Measurements from ENCODE around the gene MT1F.
"Not testable (repeated sequence)": the region's sequence is repeated elsewhere in the genome, so short reads cannot be mapped to it uniquely, and the experiment has no call there.

The MT1F gene

GRCh38 chr16:56667581-56668571 is 10.1 kb downstream of the MT1F start, which contains the start of gene MT1G:
MT1G (minus strand) TSS chr16:56668065; CDS start chr16:56667993, 72 bp downstream.
- peak; percentile 44 for DNase-seq (ENCODE audit: low spot score)
- Mint-ChIP-seq H3K36me3 (ENCODE audit: low read depth) (peaks cover 3% of the 10 kb centered on the region), H3K27ac (no peak within 1 kb of the TSS), H3K4me1 (ENCODE audit: low read depth) (peaks cover 40% of the 10 kb centered on the region), H3K9me3 (no peaks in the 10 kb centered on the region), H3K27me3 (ENCODE audit: low read depth) (peaks cover 49% of the 10 kb centered on the region), H3K4me3 (peak within 1 kb of the TSS; percentile 70)

GRCh38 chr16:56669005-56669839 is 11.5 kb downstream of the MT1F start, which contains the start of gene MT1H:
MT1H (plus strand) TSS chr16:56669814; CDS start chr16:56669885, 71 bp downstream.
- peak within 1 kb of the TSS; percentile 64 for H3K4me3 Mint-ChIP-seq

DNA sequence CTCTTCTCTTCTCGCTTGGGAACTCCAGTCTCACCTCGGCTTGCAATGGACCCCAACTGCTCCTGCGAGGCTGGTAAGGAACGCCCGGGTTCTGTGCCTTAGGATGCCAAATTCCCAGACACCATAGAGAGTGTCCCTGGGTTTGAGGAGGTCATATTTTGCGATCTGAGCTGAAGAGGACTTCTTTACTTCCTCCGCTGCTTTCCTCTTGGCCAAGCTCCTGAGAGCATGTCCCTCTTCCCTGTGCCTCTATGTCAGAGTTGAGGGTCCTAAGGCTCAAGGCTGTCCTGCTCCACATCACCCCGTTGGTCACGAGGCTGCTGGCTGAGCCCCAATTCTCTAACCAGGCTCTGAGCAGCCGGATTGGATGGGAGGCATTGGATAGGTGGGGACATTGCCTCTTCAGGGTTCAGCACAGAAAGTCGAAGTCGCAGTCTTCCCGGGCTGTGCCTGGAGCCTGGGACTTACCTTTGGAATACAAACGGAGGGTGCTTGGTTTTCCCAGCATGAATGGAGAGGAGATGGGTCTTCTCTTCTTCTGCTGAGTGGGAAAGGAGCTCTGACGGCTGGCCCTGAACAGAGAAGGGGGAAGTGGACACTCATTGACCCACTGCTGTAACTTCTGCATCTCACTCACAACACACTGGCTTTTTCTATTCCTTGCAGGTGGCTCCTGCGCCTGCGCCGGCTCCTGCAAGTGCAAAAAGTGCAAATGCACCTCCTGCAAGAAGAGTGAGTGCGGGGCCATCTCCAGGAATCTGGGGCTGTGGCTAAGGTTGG is 12.3 kb downstream of the MT1F start:
- H3K9me3 Mint-ChIP-seq: no peaks in the 10 kb centered on the region
- H3K4me1 Mint-ChIP-seq (ENCODE audit: low read depth): peaks cover 34% of the 10 kb centered on the region
- no peak overlapping the region for H3K27ac Mint-ChIP-seq
- H3K27me3 Mint-ChIP-seq (ENCODE audit: low read depth): peaks cover 47% of the 10 kb centered on the region
- no peak for DNase-seq (ENCODE audit: low spot score)
- H3K4me3 Mint-ChIP-seq: peak overlapping the region; percentile 46
- peaks cover 3% of the 10 kb centered on the region for H3K36me3 Mint-ChIP-seq (ENCODE audit: low read depth)

More at GRCh38 chr16:56669005-56669839, 11.5 kb downstream of the MT1F start, which contains the start of gene MT1H:
- Mint-ChIP-seq H3K27me3 (ENCODE audit: low read depth) (peaks cover 47% of the 10 kb centered on the region), H3K9me3 (no peaks in the 10 kb centered on the region), H3K36me3 (ENCODE audit: low read depth) (peaks cover 3% of the 10 kb centered on the region), H3K27ac (no peak within 1 kb of the TSS), H3K4me1 (ENCODE audit: low read depth) (peaks cover 36% of the 10 kb centered on the region)
- no peak for DNase-seq (ENCODE audit: low spot score)

DNA sequence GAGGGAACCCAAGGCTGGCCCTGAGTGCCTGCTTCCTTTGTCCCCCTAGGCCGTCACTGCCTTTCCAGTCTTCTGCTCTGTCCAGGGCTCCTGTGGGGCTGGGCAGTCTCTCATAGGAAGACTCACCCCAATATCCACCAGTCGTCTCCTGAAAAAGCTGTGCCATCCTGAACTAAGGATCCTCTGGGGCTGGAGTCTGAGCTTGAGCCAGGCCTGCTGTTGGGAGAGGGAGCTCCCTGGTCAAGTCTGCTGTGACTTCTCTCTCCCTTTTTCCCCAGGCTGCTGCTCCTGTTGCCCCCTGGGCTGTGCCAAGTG is 12.8 kb downstream of the MT1F start:
- no peaks in the 10 kb centered on the region for H3K9me3 Mint-ChIP-seq
- peaks cover 52% of the 10 kb centered on the region for H3K27me3 Mint-ChIP-seq (ENCODE audit: low read depth)
- H3K4me1 Mint-ChIP-seq (ENCODE audit: low read depth): peaks cover 34% of the 10 kb centered on the region
- no peak overlapping the region for H3K27ac Mint-ChIP-seq
- no peak for DNase-seq (ENCODE audit: low spot score)
- peaks cover 3% of the 10 kb centered on the region for H3K36me3 Mint-ChIP-seq (ENCODE audit: low read depth)
- no peak overlapping the region for H3K4me3 Mint-ChIP-seq

GRCh38 chr16:56671691-56672090 is 13.9 kb downstream of the MT1F start:
- not testable (repeated sequence) for H3K27ac Mint-ChIP-seq; H3K9me3 Mint-ChIP-seq; H3K4me3 Mint-ChIP-seq; H3K36me3 Mint-ChIP-seq (ENCODE audit: low read depth); DNase-seq (ENCODE audit: low spot score)
- H3K27me3 Mint-ChIP-seq (ENCODE audit: low read depth): peaks cover 53% of the 10 kb centered on the region
- H3K4me1 Mint-ChIP-seq (ENCODE audit: low read depth): peaks cover 38% of the 10 kb centered on the region

GRCh38 chr16:56672171-56672570 is 14.4 kb downstream of the MT1F start:
- H3K4me1 Mint-ChIP-seq (ENCODE audit: low read depth): peaks cover 37% of the 10 kb centered on the region
- H3K36me3 Mint-ChIP-seq (ENCODE audit: low read depth); H3K4me3 Mint-ChIP-seq; H3K9me3 Mint-ChIP-seq; DNase-seq (ENCODE audit: low spot score); H3K27ac Mint-ChIP-seq: not testable (repeated sequence)
- peaks cover 53% of the 10 kb centered on the region for H3K27me3 Mint-ChIP-seq (ENCODE audit: low read depth)

GRCh38 chr16:56672761-56673536 is 15.2 kb downstream of the MT1F start:
- no peak overlapping the region for H3K4me3 Mint-ChIP-seq
- peaks cover 30% of the 10 kb centered on the region for H3K4me1 Mint-ChIP-seq (ENCODE audit: low read depth)
- H3K27ac Mint-ChIP-seq: no peak overlapping the region
- DNase-seq (ENCODE audit: low spot score): no peak
- H3K27me3 Mint-ChIP-seq (ENCODE audit: low read depth): peaks cover 49% of the 10 kb centered on the region
- H3K36me3 Mint-ChIP-seq (ENCODE audit: low read depth): peaks cover 3% of the 10 kb centered on the region
- no peaks in the 10 kb centered on the region for H3K9me3 Mint-ChIP-seq

DNA sequence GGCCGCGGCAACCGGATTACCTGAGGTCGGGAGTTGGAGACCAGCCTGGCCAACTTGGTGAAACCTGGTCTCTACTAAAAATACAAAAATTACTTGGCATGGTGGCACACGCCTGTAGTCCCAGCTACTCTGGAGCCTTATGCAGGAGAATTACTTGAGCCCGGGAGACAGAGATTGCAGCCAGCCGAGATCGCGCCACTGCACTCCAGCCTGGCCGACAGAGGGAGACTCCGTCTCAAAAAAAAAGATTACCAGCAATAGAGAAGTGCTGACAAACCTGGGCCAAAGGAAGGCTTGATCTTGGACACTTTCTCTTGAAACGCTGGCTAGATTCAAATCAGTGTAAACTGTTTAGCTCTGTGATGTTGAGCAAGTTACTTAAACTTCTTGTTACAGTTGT is 16.2 kb downstream of the MT1F start:
- H3K4me3 Mint-ChIP-seq: no peak overlapping the region
- peaks cover 41% of the 10 kb centered on the region for H3K27me3 Mint-ChIP-seq (ENCODE audit: low read depth)
- no peak for DNase-seq (ENCODE audit: low spot score)
- H3K9me3 Mint-ChIP-seq: no peaks in the 10 kb centered on the region
- peaks cover 2% of the 10 kb centered on the region for H3K36me3 Mint-ChIP-seq (ENCODE audit: low read depth)
- H3K4me1 Mint-ChIP-seq (ENCODE audit: low read depth): peaks cover 23% of the 10 kb centered on the region
- H3K27ac Mint-ChIP-seq: no peak overlapping the region

GRCh38 chr16:56674570-56674969 is 16.8 kb downstream of the MT1F start:
- not testable (repeated sequence) for H3K36me3 Mint-ChIP-seq (ENCODE audit: low read depth); H3K9me3 Mint-ChIP-seq; DNase-seq (ENCODE audit: low spot score); H3K4me3 Mint-ChIP-seq; H3K27ac Mint-ChIP-seq
- Mint-ChIP-seq H3K27me3 (ENCODE audit: low read depth) (peaks cover 35% of the 10 kb centered on the region), H3K4me1 (ENCODE audit: low read depth) (peaks cover 20% of the 10 kb centered on the region)

DNA sequence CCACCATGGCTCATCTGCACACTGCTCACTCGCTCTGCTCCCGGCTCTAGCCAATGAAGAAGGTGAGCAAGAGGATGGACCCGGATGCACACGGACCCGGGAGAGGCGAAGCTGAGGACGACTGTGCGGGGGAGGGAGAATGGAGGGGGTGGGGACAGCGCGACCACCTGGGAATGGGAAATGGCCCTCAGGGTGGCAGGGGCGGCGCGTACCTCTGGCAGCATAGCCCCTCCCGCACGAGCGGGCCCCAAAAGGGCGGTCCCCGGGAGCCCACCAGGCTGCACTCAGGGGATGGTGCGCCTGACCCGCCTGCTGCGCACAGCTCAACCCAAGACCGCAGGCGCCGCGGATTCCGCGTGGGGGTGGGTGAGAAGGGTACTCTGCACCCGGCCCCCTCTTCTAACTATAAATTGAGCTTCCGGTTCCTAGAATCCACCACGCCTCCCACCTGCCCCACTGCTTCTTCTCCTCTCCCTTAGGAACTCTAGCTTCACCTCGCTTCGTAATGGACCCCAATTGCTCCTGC is 18.0 kb downstream of the MT1F start:
- no peaks in the 10 kb centered on the region for H3K9me3 Mint-ChIP-seq
- peak overlapping the region; percentile 74 for H3K4me3 Mint-ChIP-seq
- peak; percentile 37 for DNase-seq (ENCODE audit: low spot score)
- peaks cover 18% of the 10 kb centered on the region for H3K4me1 Mint-ChIP-seq (ENCODE audit: low read depth)
- no peak overlapping the region for H3K27ac Mint-ChIP-seq
- H3K27me3 Mint-ChIP-seq (ENCODE audit: low read depth): peaks cover 24% of the 10 kb centered on the region
- H3K36me3 Mint-ChIP-seq (ENCODE audit: low read depth): no peaks in the 10 kb centered on the region

DNA sequence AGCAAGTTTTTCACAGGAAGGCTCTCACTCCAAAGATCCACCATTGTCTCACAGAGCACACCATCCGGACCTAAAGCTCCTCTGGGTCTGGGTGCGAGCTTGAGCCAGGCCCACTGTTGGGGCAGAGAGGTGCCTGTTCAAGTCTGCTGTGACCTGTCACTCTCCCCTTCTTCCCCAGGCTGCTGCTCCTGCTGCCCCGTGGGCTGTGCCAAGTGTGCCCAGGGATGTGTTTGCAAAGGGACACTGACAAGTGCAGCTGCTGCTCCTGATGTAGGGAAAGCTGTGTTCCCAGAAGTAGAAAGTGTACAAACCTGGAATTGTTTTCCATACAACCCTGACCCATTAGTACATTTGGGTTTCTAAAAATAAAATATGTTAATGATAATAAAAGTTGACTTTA is 19.7 kb downstream of the MT1F start:
- DNase-seq (ENCODE audit: low spot score): no peak
- no peak overlapping the region for H3K27ac Mint-ChIP-seq
- no peak overlapping the region for H3K4me3 Mint-ChIP-seq
- H3K9me3 Mint-ChIP-seq: no peaks in the 10 kb centered on the region
- H3K4me1 Mint-ChIP-seq (ENCODE audit: low read depth): peaks cover 22% of the 10 kb centered on the region
- H3K36me3 Mint-ChIP-seq (ENCODE audit: low read depth): no peaks in the 10 kb centered on the region
- H3K27me3 Mint-ChIP-seq (ENCODE audit: low read depth): peaks cover 15% of the 10 kb centered on the region

DNA sequence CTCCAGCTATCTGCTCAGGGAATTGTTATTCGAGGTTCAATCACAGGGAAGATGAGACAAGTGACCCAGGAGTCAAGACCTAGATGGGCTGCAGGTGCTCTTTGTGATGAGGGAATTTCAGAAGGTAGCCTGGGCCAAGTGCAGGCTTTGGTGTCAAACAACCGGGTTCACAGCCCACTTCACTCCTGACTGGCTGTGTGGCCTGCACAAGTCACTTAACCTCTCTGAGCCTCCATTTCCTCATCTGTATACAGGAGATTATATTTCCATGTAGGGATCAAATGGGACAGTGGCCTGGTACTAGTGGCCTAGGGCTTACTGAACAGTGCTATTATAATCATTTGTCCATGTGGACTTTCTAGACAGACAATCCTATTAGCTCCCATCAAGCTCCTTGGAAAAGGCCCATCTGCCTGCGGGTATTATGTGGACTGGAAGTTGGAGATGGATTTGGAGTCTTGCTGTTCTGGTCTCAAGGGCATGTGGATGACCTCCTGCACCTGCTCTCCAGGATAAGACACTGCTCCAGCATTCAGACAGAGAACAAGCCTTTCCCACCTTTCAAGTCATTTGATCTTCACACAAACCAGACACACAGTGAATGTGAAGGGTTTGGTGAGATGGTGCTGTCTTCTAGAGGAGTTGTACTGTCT is 21.4 kb downstream of the MT1F start:
- H3K9me3 Mint-ChIP-seq: no peaks in the 10 kb centered on the region
- peaks cover 28% of the 10 kb centered on the region for H3K4me1 Mint-ChIP-seq (ENCODE audit: low read depth)
- peaks cover 13% of the 10 kb centered on the region for H3K27me3 Mint-ChIP-seq (ENCODE audit: low read depth)
- H3K36me3 Mint-ChIP-seq (ENCODE audit: low read depth): no peaks in the 10 kb centered on the region
- DNase-seq (ENCODE audit: low spot score): no peak
- no peak overlapping the region for H3K27ac Mint-ChIP-seq
- no peak overlapping the region for H3K4me3 Mint-ChIP-seq
